HEK293 (cell line): ENCODE data around the gene NEURL4.

Experiments
- CTCF ChIA-PET: fragments of 350-600 bp; formaldehyde crosslinking; extraction: SDS; loops from one replicate; lab custom pipeline; 2021; ENCODE audit warnings: antibody characterized with exemption; lab: Yijun Ruan, JAX
- POLR2A ChIA-PET: fragments of 300-600 bp; formaldehyde crosslinking; extraction: SDS; loops from one replicate; lab custom pipeline; 2020; ENCODE audit warnings: antibody characterized with exemption, inconsistent platforms; lab: Yijun Ruan, JAX
- H3K27ac ChIP-seq: fragments of 200-500 bp; sonication (Bioruptor generic); 2 replicates; pipeline ENCODE4 v1.5.1; 2014; ENCODE audit warnings: low read depth, low read length, control low read depth, inconsistent platforms; ENCODE audit errors: extremely low read depth
- H3K36me3 ChIP-seq, 2 experiments: fragments of 200-500 bp in 1 of 2; sonication (Bioruptor generic) in 1 of 2; 1 replicate in 1 of 2; 2 replicates in 1 of 2; pipeline ENCODE4 v1.5.1; 2014 to 2017; ENCODE audit warnings: inconsistent platforms in 2 of 2, low read length in 2 of 2; ENCODE audit not compliant: control insufficient read depth in 2 of 2, insufficient read depth in 1 of 2
- H3K4me1 ChIP-seq: fragments of 200-500 bp; sonication (Bioruptor generic); 2 replicates; pipeline ENCODE4 v1.5.1; 2014; ENCODE audit warnings: mild to moderate bottlenecking, low read length, inconsistent platforms; ENCODE audit not compliant: control insufficient read depth, insufficient read depth
- H3K4me3 ChIP-seq: 2 replicates; pipeline ENCODE4 v1.5.1; 2011; ENCODE audit warnings: low read depth, mild to moderate bottlenecking, control low read depth, low read length, moderate library complexity
- H3K9me3 ChIP-seq: fragments of 200-500 bp; sonication (Bioruptor generic); 2 replicates; pipeline ENCODE4 v1.5.1; 2014; ENCODE audit warnings: low read depth, low read length, inconsistent platforms; ENCODE audit not compliant: control insufficient read depth, insufficient read depth
- KLF1 ChIP-seq: fragments of 450-650 bp; formaldehyde crosslinking; IDR thresholded peaks from 2 replicates; pipeline ENCODE4 v1.5.1; 2016; ENCODE audit warnings: missing biosample characterization, missing genetic modification characterization
- KLF16 ChIP-seq: fragments of 450-650 bp; formaldehyde crosslinking; IDR thresholded peaks from 2 replicates; pipeline ENCODE4 v1.5.1; 2017; ENCODE audit warnings: missing biosample characterization, missing genetic modification characterization
- KLF9 ChIP-seq: fragments of 450-650 bp; formaldehyde crosslinking; IDR thresholded peaks from 2 replicates; pipeline ENCODE4 v1.5.1; 2016; ENCODE audit warnings: missing biosample characterization, missing genetic modification characterization, low read depth
- SETDB1 ChIP-seq: IDR thresholded peaks from one replicate; pipeline ENCODE4 v1.6.1; 2017; ENCODE audit warnings: mild to moderate bottlenecking, low read length, moderate library complexity, mixed read lengths; ENCODE audit not compliant: insufficient read length
- YY1 ChIP-seq: fragments of 450-650 bp; formaldehyde crosslinking; IDR thresholded peaks from 2 replicates; pipeline ENCODE4 v1.5.1; 2018; ENCODE audit warnings: missing biosample characterization, missing genetic modification characterization
- ZBTB11 ChIP-seq: fragments of 450-650 bp; formaldehyde crosslinking; conservative IDR thresholded peaks from 2 replicates; pipeline ENCODE4 v1.5.1; 2016; ENCODE audit warnings: low read depth, missing biosample characterization, missing genetic modification characterization
- ZBTB7A ChIP-seq: fragments of 450-650 bp; formaldehyde crosslinking; IDR thresholded peaks from 2 replicates; pipeline ENCODE4 v1.5.1; 2016; ENCODE audit warnings: low read depth, missing biosample characterization, missing genetic modification characterization
- ZFP69B ChIP-seq: fragments of 450-650 bp; formaldehyde crosslinking; IDR thresholded peaks from 2 replicates; pipeline ENCODE4 v1.5.1; 2016; ENCODE audit warnings: missing biosample characterization, missing genetic modification characterization
- ZNF114 ChIP-seq: fragments of 450-650 bp; formaldehyde crosslinking; IDR thresholded peaks from 2 replicates; pipeline ENCODE4 v1.5.0; 2017; ENCODE audit warnings: missing biosample characterization, missing genetic modification characterization
- ZNF16 ChIP-seq: fragments of 450-650 bp; formaldehyde crosslinking; IDR thresholded peaks from 2 replicates; pipeline ENCODE4 v1.5.1; 2016; ENCODE audit warnings: low read depth, missing biosample characterization, missing genetic modification characterization
- ZNF174 ChIP-seq: fragments of 450-650 bp; formaldehyde crosslinking; IDR thresholded peaks from 2 replicates; pipeline ENCODE4 v1.5.0; 2017; ENCODE audit warnings: missing biosample characterization, mild to moderate bottlenecking, missing genetic modification characterization
- ZNF391 ChIP-seq: fragments of 450-650 bp; formaldehyde crosslinking; IDR thresholded peaks from 2 replicates; pipeline ENCODE4 v1.5.1; 2016; ENCODE audit warnings: low read depth, missing biosample characterization, missing genetic modification characterization, borderline replicate concordance
- ZNF404 ChIP-seq: fragments of 450-650 bp; formaldehyde crosslinking; IDR thresholded peaks from 2 replicates; pipeline ENCODE4 v1.5.1; 2017; ENCODE audit warnings: missing biosample characterization, missing genetic modification characterization
- ZNF473 ChIP-seq: fragments of 450-650 bp; formaldehyde crosslinking; IDR thresholded peaks from 2 replicates; pipeline ENCODE4 v1.5.1; 2017; ENCODE audit warnings: missing biosample characterization, missing genetic modification characterization
- ZNF600 ChIP-seq: fragments of 450-650 bp; formaldehyde crosslinking; IDR thresholded peaks from 2 replicates; pipeline ENCODE4 v1.5.1; 2016; ENCODE audit warnings: missing biosample characterization, missing genetic modification characterization
- ZNF626 ChIP-seq: fragments of 450-650 bp; sonication (Bioruptor Pico); formaldehyde crosslinking; IDR thresholded peaks from 2 replicates; pipeline ENCODE4 v1.5.1; 2018; ENCODE audit warnings: missing biosample characterization, missing genetic modification characterization, inconsistent platforms
- ZNF654 ChIP-seq: fragments of 450-650 bp; formaldehyde crosslinking; IDR thresholded peaks from 2 replicates; pipeline ENCODE4 v1.5.1; 2016; ENCODE audit warnings: low read depth, missing biosample characterization, missing genetic modification characterization
- ZNF658 ChIP-seq: fragments of 450-650 bp; formaldehyde crosslinking; IDR thresholded peaks from 2 replicates; pipeline ENCODE4; 2016; ENCODE audit warnings: missing biosample characterization, missing genetic modification characterization
- ZNF777 ChIP-seq: fragments of 450-650 bp; formaldehyde crosslinking; IDR thresholded peaks from 2 replicates; pipeline ENCODE4 v1.5.1; 2017; ENCODE audit warnings: missing biosample characterization, missing genetic modification characterization, borderline replicate concordance
- ZNF837 ChIP-seq: fragments of 450-650 bp; formaldehyde crosslinking; IDR thresholded peaks from 2 replicates; pipeline ENCODE4 v1.5.1; 2016; ENCODE audit warnings: missing biosample characterization, missing genetic modification characterization
- ZSCAN18 ChIP-seq: fragments of 450-650 bp; formaldehyde crosslinking; IDR thresholded peaks from 2 replicates; pipeline ENCODE4 v1.5.1; 2016; ENCODE audit warnings: missing biosample characterization, missing genetic modification characterization
- ZXDB ChIP-seq: fragments of 450-650 bp; formaldehyde crosslinking; IDR thresholded peaks from 2 replicates; pipeline ENCODE4 v1.5.1; 2016; ENCODE audit warnings: missing biosample characterization, missing genetic modification characterization
- TF ChIP-seq, protein P1 (sequence below): fragments of 450-650 bp; formaldehyde crosslinking; IDR thresholded peaks from 2 replicates; pipeline ENCODE4 v1.5.1; 2016; ENCODE audit warnings: missing biosample characterization, missing genetic modification characterization
- TF ChIP-seq, protein P2 (sequence below): sonication (generic); formaldehyde crosslinking; IDR thresholded peaks from 2 replicates; pipeline ENCODE4 v1.8.1; 2022; ENCODE audit warnings: mild to moderate bottlenecking, moderate library complexity, missing genetic modification reagents
- TF ChIP-seq, protein P3 (sequence below): fragments of 450-650 bp; formaldehyde crosslinking; IDR thresholded peaks from 2 replicates; pipeline ENCODE4 v1.5.1; 2016; ENCODE audit warnings: missing biosample characterization, missing genetic modification characterization
- TF ChIP-seq, protein P4 (sequence below): fragments of 450-650 bp; formaldehyde crosslinking; IDR thresholded peaks from 2 replicates; pipeline ENCODE4 v1.5.1; 2016; ENCODE audit warnings: missing biosample characterization, missing genetic modification characterization

NEURL4 gene

DNA sequence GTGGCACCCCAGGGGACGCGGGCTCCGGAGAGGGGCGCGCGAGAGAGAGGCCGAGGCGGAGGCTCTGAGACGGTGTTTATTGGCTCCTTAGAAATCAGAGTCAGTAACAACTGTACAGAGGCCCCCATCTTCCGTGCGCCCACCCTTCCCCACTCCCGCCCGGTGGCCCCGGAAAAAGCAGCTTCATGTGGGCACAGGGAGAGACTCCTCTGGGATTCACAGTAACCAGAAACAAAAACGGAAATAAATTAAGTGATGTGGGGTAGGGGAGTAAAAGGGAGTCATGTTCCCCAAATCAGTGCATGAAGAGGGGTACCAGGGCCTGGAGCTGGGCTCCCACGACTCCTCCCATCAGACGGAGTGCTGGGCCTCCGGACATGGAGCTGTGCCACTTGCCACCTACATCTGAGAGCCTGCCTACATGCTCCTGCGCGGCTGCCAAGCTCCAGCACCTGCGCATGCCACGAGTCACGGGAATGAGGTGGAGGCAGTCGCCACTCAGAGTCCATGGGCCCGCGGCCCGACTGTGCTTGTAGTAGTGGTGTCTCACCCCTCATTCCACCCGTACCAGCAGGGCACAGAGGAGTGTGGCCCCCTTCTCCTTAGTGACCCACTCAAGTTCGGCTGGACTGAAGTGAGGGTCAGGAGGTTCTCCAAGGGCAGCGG lies 13.4 kb downstream of the NEURL4 start (continued):
- peak; percentile 20 for TF ChIP-seq ZBTB11 (tag by site-specific recombination)
- TF ChIP-seq, protein P1, sequence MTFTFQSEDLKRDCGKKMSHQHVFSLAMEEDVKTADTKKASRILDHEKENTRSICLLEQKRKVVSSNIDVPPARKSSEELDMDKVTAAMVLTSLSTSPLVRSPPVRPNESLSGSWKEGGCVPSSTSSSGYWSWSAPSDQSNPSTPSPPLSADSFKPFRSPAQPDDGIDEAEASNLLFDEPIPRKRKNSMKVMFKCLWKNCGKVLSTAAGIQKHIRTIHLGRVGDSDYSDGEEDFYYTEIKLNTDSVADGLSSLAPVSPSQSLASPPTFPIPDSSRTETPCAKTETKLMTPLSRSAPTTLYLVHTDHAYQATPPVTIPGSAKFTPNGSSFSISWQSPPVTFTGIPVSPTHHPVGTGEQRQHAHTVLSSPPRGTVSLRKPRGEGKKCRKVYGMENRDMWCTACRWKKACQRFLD (tag by site-specific recombination), result no peak
- TF ChIP-seq, protein P2, sequence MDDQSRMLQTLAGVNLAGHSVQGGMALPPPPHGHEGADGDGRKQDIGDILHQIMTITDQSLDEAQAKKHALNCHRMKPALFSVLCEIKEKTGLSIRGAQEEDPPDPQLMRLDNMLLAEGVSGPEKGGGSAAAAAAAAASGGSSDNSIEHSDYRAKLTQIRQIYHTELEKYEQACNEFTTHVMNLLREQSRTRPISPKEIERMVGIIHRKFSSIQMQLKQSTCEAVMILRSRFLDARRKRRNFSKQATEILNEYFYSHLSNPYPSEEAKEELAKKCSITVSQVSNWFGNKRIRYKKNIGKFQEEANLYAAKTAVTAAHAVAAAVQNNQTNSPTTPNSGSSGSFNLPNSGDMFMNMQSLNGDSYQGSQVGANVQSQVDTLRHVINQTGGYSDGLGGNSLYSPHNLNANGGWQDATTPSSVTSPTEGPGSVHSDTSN, result 0 out of 2 replicates have a peak, but pooled peaks have one; percentile 1
- TF ChIP-seq ZNF114, result no peak
- no peak for TF ChIP-seq ZNF404 (tag by site-specific recombination)
- no peak for TF ChIP-seq ZNF391 (tag by site-specific recombination)
- TF ChIP-seq YY1 (tag by site-specific recombination), result 0 out of 2 replicates have a peak, but pooled peaks have one; percentile 11
- no peak for TF ChIP-seq KLF1 (tag by site-specific recombination)
- TF ChIP-seq ZSCAN18 (tag by site-specific recombination), result no peak
- no peak for TF ChIP-seq ZNF654 (tag by site-specific recombination)
- TF ChIP-seq ZNF658 (tag by site-specific recombination), result no peak
- TF ChIP-seq ZNF777 (tag by site-specific recombination), result 0 out of 2 replicates have a peak, but pooled peaks have one; percentile 59
- TF ChIP-seq ZNF626 (tag by site-specific recombination), result no peak
- TF ChIP-seq KLF16 (tag by site-specific recombination), result 0 out of 2 replicates have a peak, but pooled peaks have one; percentile 4
- TF ChIP-seq ZFP69B (tag by site-specific recombination), result 0 out of 2 replicates have a peak, but pooled peaks have one; percentile 1
- TF ChIP-seq ZNF473, result no peak
- peak; percentile 46; the same call in 1 of the 2 replicates for TF ChIP-seq ZNF600

DNA sequence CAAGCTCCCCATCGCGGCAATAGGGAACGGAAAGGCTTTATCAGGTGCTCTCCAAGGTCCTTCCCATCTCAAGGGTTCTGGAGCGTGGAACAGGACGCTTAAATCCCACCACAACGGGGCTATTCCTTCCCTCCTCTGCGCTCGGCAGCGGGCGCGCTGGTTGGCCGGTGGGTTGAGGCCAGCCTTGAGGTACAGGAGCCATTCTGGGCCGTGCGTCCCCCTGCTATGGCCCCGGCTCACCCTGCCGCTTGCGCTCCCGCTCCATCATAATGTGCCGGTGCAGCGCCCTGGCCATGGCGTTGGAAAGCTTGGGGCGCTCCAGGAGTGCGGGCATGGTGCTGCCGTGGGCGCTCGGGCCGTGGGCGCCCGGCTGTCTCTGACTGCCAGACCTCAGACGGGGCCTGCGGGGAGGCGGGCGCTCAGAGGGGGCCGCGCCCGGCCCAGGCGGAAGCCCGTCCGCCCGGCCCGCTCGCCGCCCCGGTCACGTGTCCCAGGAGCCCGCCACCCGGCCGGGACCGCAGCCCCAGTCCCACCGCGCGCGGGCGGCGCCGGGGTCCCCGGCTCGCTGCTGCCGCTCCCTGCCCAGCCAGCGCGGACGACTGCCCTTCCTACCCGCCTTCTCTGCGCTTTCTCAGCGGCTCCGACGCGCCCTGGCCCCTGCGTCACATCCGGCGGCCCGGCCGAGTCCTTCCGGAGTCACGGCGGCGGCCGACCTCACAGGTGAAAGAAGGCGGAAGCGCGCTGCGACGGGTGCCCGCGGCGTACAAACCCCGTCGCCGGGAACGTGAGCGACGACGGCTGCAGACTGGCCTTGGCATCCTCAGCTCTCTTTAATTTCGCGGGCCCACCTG lies 14.2 kb downstream of the NEURL4 start, which contains the start of gene GPS2:
Gene GPS2, minus strand, starts transcription at position 642 of the 851 bp plus-strand sequence. Its CDS starts 308 bp downstream, at position 334.
- ChIA-PET CTCF (interaction anchor here (0.6 to 4.1 kb wide), 5 partner anchors 11 to 1909 kb away, joined by 5 to 22 read pairs (median 6); no protein-coding TSS in a partner anchor), POLR2A (interaction anchor here (0.6 to 4.1 kb wide), 10 partner anchors 15 to 388 kb away, joined by 3 to 42 read pairs (median 4); partner anchors contain the start of genes ACADVL, DLG4, NEURL4 and PHF23)
- Histone ChIP-seq H3K27ac (peak within 1 kb of the TSS; percentile 98), H3K4me1 (peaks cover 11% of the 10 kb centered on the region), H3K9me3 (no peaks in the 10 kb centered on the region), H3K4me3 (peak within 1 kb of the TSS; percentile 87), H3K36me3 (peaks cover 39 to 75% of the 10 kb centered on the region in 2 experiments)
- peak; percentile 34 for TF ChIP-seq KLF9 (tag by site-specific recombination)
- TF ChIP-seq SETDB1, result no peak
- no peak for TF ChIP-seq ZNF16 (tag by site-specific recombination)
- no peak for TF ChIP-seq ZNF174 (tag by site-specific recombination)
- TF ChIP-seq ZNF654 (tag by site-specific recombination), result no peak
- no peak; the same call in 1 of the 2 replicates for TF ChIP-seq ZXDB (tag by site-specific recombination)
- peak; percentile 41; the same call in 1 of the 2 replicates for TF ChIP-seq ZBTB7A (tag by site-specific recombination)
- TF ChIP-seq ZNF837 (tag by site-specific recombination), result no peak
- TF ChIP-seq, protein P3, sequence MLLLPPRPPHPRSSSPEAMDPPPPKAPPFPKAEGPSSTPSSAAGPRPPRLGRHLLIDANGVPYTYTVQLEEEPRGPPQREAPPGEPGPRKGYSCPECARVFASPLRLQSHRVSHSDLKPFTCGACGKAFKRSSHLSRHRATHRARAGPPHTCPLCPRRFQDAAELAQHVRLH (tag by site-specific recombination), result peak; percentile 71
- TF ChIP-seq, protein P4, sequence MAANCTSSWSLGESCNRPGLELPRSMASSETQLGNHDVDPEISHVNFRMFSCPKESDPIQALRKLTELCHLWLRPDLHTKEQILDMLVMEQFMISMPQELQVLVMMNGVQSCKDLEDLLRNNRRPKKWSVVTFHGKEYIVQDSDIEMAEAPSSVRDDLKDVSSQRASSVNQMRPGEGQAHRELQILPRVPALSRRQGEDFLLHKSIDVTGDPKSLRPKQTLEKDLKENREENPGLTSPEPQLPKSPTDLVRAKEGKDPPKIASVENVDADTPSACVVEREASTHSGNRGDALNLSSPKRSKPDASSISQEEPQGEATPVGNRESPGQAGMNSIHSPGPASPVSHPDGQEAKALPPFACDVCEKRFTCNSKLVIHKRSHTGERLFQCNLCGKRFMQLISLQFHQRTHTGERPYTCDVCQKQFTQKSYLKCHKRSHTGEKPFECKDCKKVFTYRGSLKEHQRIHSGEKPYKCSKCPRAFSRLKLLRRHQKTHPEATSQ (tag by site-specific recombination), result 0 out of 2 replicates have a peak, but pooled peaks have one; percentile 51
